SK-N-MC (cell line): ENCODE data around the gene HMX2.

Experiments used
- DNase-seq: peaks from one replicate; pipeline ENCODE4 v3.0.0-alpha.2; 2011; ENCODE audit warnings: low read depth, low spot score
- H3K27ac ChIP-seq: fragments of 200-600 bp; sonication (generic); 2 replicates; pipeline ENCODE4 v1.5.1; 2016; ENCODE audit warnings: mixed run types
- H3K36me3 ChIP-seq: fragments of 200-600 bp; sonication (generic); 2 replicates; pipeline ENCODE4 v1.6.1; 2017; ENCODE audit warnings: antibody characterized with exemption, low read length, mixed read lengths; ENCODE audit not compliant: insufficient read depth
- H3K4me3 ChIP-seq: fragments of 200-600 bp; sonication (generic); 2 replicates; pipeline ENCODE4 v1.5.1; 2016
- H3K9ac ChIP-seq: fragments of 200-600 bp; sonication (generic); 2 replicates; pipeline ENCODE4 v1.8.0; 2017; ENCODE audit warnings: mixed run types, mixed read lengths; ENCODE audit not compliant: insufficient read length
- H3K9me3 ChIP-seq: fragments of 200-600 bp; sonication (generic); 2 replicates; pipeline ENCODE4 v1.6.1; 2017; ENCODE audit warnings: low read depth, mild to moderate bottlenecking, antibody characterized with exemption, low read length, moderate library complexity, mixed read lengths
- EZH2 ChIP-seq: fragments of 200-600 bp; sonication (generic); IDR thresholded peaks from one replicate; pipeline ENCODE4 v1.6.1; 2017; ENCODE audit warnings: antibody characterized with exemption
- FOXP2 ChIP-seq: optimal IDR thresholded peaks from 2 replicates; pipeline ENCODE3; 2011; ENCODE audit warnings: mild to moderate bottlenecking, moderate library complexity; ENCODE audit not compliant: insufficient read depth; ENCODE audit errors: extremely low read length, control extremely low read depth
- POLR2AphosphoS5 ChIP-seq: IDR thresholded peaks from 2 replicates; pipeline ENCODE4 v1.6.1; 2012; ENCODE audit warnings: mild to moderate bottlenecking, low read depth, low read length, borderline replicate concordance

Gene HMX2

DNA sequence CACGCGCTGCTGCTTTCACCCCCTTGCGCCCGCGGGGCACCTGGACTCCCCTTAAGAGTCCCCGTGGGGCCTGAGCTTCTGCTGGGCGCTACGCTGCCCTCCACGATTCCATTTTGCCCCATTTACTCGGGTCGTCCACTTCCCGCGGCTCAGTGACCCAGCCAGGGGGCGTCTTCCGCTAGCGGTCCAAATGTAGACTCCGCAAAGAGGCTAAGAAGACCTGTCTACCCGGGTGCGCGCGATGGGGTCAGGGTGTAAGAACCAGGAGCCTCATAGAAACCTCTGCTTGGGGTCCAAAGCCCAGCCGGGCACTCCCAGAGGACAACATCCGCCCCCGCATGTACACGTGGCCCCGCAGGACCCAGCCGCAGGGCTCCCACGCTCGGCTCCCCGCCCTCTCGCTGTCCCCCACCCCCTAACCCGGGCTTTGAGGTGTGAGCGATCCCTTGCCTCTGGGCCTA, 5.2 kb upstream of the HMX2 start:
- Histone ChIP-seq H3K36me3 (no peaks in the 10 kb centered on the region), H3K9ac (no peak overlapping the region), H3K4me3 (no peak overlapping the region), H3K9me3 (no peaks in the 10 kb centered on the region), H3K27ac (no peak overlapping the region)
- TF ChIP-seq FOXP2 (no peak), POLR2AphosphoS5 (no peak), EZH2 (no peak)
- no peak for DNase-seq

DNA sequence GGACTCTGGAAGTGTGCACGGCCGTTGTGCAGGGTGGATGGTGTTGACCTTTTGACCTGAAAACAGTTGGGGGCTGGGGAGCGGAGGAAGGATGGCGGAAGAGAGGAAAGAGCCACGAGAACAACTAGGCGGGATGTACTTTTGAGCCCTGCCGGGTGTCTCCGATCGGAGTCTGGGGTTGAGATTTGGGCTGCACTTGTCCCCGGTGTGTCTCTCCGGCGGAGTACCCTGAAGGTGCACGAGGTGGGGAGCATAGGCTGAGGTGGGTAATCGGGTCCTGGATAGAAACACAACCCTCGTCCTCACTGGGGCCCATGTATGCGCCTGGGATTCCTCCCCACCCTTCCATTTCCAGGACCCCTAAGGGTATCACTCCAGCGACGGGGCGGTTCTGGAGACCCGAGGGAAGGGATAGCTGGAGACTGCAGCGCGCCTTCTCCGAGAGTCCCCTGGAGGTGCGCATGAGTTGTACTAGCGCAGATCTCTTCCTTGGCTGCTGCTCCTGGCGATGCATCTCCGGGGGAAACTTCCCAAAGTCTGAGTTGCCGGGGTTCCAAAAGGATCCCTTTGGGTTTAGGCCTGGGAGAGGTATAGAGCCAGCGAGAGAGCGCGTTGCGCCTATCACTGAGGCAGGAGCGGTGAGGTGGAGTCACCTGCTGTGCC, 4.6 kb upstream of the HMX2 start:
- H3K36me3 ChIP-seq, result no peaks in the 10 kb centered on the region
- no peak overlapping the region for H3K27ac ChIP-seq
- no peak overlapping the region for H3K4me3 ChIP-seq
- H3K9ac ChIP-seq, result no peak overlapping the region
- no peaks in the 10 kb centered on the region for H3K9me3 ChIP-seq
- DNase-seq, result no peak
- TF ChIP-seq FOXP2 (no peak), EZH2 (no peak), POLR2AphosphoS5 (no peak)

DNA sequence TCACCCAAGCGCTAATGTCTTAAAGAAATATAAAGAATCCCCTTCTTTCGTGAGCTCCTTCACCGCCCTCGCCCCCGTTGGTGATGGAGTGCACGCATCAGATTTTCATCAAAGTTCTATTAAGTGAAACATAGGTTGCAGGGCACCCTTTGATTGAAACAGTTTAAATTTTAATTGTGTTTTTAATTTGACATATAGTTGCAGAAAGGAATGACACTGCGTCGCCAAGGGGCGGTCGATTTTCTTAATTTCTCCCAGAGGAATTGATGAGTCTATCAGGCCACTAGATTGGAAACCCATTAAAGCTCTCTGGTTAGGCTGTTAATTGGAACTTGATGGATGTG, 4.1 kb upstream of the HMX2 start:
- Histone ChIP-seq H3K9me3 (no peaks in the 10 kb centered on the region), H3K27ac (no peak overlapping the region), H3K4me3 (no peak overlapping the region), H3K9ac (no peak overlapping the region), H3K36me3 (no peaks in the 10 kb centered on the region)
- no peak for DNase-seq
- TF ChIP-seq EZH2 (no peak), POLR2AphosphoS5 (no peak), FOXP2 (no peak)

DNA sequence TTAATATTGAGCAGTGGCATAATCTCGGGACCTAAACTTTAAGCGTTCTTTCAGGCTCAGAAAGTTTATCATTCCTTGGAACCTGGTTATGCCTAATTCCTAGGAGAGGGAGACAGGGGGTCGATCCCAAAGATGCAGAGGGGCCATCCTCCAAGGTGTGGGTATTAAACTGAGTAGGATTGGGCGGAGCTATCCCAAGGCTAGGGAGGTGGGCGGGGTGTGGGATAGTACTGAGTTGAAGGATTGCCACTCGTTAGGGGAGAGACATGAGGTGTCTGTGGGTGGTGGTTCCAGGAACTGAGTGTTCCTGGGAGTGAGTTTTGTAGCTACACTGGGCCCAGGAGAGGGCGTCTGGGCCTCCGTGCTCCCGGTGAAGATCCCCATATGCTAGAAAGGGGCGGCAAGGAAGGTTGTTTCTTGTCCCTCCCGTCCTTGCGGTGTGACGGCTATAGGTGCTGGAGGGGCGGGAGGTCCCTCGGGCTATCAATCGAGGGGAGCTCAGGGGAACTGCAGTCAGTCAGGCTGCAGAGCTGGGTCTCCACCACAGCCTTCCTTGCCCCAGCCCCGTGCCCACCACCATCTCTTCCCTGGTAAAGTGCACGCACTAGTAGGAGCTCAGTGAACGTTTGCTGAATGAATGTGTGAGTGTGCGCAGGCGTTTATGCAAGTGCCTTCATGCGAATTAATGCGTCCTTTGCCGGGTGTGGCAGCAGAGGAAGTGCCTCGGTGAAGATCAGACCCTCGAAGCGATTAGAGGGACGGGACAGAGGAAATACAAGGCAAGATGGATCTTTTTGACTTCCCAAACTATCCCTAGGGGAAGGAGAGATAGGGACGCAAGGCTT, 3.0 kb upstream of the HMX2 start:
- TF ChIP-seq EZH2 (no peak), FOXP2 (no peak), POLR2AphosphoS5 (no peak)
- Histone ChIP-seq H3K9ac (no peak overlapping the region), H3K4me3 (no peak overlapping the region), H3K36me3 (no peaks in the 10 kb centered on the region), H3K9me3 (no peaks in the 10 kb centered on the region), H3K27ac (no peak overlapping the region)
- DNase-seq, result no peak

DNA sequence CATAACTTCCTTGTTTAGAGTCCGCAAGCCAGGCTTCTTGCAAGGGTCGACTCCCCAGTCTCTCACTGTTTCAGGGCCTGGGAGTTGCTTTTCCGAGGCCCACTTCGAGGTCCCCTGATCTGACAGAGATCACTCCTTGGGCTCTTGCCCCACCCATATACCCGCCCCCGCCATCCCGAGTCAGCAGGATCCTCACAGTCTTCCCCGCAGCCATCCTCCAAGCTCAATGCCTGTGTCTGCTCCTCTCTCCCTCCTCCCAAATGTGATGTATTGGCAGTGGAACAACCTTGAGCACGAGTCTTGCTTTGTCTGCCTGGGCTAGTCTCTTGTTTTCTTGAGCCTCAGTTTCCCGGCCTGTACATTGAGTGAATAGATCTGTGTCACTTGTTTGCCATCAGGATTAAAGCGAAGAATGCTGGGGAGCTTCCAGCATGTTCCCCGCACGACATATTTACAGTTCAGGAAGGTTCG, 2.4 kb upstream of the HMX2 start:
- H3K36me3 ChIP-seq, result no peaks in the 10 kb centered on the region

DNA sequence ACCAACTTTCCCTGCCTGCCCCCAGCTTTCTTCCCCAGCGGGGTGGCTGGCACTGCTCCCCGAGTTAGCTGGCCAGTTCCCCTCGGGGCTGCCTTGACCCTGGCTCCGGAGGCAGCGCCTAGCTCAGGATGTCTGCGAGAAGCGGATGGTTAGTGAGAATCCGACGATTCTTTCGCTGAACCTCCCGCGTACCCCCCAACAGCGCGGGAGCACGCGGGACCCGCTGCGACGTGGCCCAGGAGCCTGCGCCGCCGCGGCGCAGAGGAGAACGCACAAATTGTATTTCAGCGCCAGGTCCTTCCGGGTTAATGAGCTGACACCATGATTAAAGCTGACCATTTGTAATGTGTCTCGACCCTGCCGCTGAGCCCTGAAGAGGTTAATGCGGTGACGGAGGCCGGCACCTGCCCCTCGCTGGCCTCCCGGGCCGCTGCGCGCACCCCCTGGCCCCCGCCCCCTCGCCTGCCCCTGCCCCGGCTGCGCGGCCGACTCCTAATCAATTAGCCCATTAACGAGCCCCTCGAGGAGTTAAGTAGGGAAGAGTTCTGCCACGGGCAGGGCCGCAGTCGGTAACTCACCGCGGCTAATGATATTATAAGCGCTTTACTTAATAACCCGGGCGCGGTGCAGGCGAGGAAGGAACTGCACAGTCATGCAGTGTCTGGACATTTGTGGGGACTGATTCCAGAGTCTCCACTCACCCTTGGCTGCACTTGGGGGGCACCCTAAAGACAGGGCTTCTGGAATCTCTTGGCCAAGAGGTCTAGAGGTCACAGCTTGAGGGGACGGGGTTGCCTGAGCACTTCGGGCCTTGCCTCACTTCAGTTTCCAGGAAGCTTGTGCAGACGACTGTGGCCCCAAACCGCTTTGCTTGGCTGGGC, 1.7 kb upstream of the HMX2 start:
- H3K4me3 ChIP-seq, result no peak overlapping the region
- no peaks in the 10 kb centered on the region for H3K36me3 ChIP-seq
- H3K9ac ChIP-seq, result no peak overlapping the region
- TF ChIP-seq FOXP2 (no peak), POLR2AphosphoS5 (no peak), EZH2 (no peak)
- H3K9me3 ChIP-seq, result no peaks in the 10 kb centered on the region
- DNase-seq, result no peak
- no peak overlapping the region for H3K27ac ChIP-seq

More for the DNA sequence above, 2.4 kb upstream of the HMX2 start:
- no peak overlapping the region for H3K9ac ChIP-seq
- no peaks in the 10 kb centered on the region for H3K9me3 ChIP-seq
- H3K27ac ChIP-seq, result no peak overlapping the region
- H3K4me3 ChIP-seq, result no peak overlapping the region
- TF ChIP-seq FOXP2, result no peak
- TF ChIP-seq POLR2AphosphoS5, result no peak
- TF ChIP-seq EZH2, result no peak
- DNase-seq, result no peak

DNA sequence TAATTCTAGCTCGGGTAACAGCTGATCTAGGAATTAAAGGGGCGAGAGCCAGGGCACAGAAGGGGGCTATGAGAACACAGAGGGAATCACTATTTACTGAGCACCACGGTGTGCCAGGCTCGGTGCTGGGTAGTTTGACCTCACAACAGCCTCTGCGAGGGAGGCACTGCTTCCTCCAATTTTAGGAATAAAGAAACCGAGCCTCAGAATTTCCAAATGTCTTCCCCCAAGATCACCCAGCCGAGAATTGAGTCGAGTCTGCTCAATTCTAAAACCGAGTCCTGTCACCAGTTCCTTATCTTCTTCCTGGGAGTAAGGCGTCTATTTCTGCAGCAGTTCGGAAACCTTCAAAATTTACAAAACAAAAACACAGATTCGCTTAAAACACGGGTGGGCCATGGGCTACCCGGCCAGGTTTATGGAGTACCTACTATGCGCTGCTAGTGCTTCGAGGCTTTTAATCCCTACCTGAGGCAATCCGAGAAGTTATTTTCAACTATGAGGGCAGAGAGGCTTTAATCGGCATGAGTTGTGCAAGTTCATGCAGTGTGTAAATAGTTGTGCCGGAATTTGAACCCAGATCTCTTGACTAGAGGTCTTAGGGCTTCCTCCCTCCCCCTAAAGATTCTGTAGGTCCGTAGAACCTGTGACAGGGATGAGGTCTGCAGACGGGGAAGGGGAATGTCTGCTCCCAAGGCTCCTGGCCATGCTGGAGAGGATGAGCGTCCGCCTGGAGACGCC, 872 bp upstream of the HMX2 start:
- TF ChIP-seq EZH2, result no peak
- TF ChIP-seq POLR2AphosphoS5, result no peak
- no peak for TF ChIP-seq FOXP2
- Histone ChIP-seq H3K9ac (no peak overlapping the region), H3K4me3 (no peak overlapping the region; the same call in 1 of the 2 replicates), H3K27ac (no peak overlapping the region), H3K36me3 (no peaks in the 10 kb centered on the region), H3K9me3 (no peaks in the 10 kb centered on the region)
- no peak for DNase-seq
